OCI-LY3 (cell line): ENCODE data around the gene PBX2.

Experiments used
- CTCF ChIP-seq: fragments of 200-600, 300-600 bp; sonication (generic); IDR thresholded peaks from 2 replicates; pipeline ENCODE4 v1.5.1; 2014; ENCODE audit warnings: antibody characterized with exemption, low read length, low read depth
- EZH2phosphoT487 ChIP-seq: fragments of 200-600 bp; shearing (Covaris generic); IDR thresholded peaks from 2 replicates; pipeline ENCODE4 v1.6.1; 2018; ENCODE audit warnings: antibody characterized with exemption, mixed run types, low read depth

GRCh38 chr6:32202186-32202585, 12.2 kb upstream of the PBX2 start:
- TF ChIP-seq CTCF (no peak), EZH2phosphoT487 (no peak)
